K562 (cell line): Measurements from ENCODE around the gene SP100. TPM values are rescaled to one million over a fixed set of nuclear protein-coding genes. Genes with fewer than 3 reads are reported as not detected.

Experiments
- ATAC-seq: fragments of 200-7000 bp; cut with Tn5 transposase; 3 replicates; pipeline ENCODE4 v1.9.1; 2020; ENCODE audit warnings: moderate library complexity
- BruUV-seq: library from RNA; stranded (reverse); fragments of 400-500 nt; replicated peaks from 2 replicates; lab custom pipeline; 2021; lab: Mats Ljungman, UMichigan
- CTCF ChIA-PET: fragments of 300-600 bp; formaldehyde crosslinking; extraction: SDS; loops from one replicate; lab custom pipeline; 2021; ENCODE audit warnings: low intra/inter-chr PET ratio; lab: Yijun Ruan, JAX
- POLR2A ChIA-PET: fragments of 300-600, 350-650 bp; sonication (Branson Sonifier 250); formaldehyde crosslinking; extraction: SDS; loops from one replicate; lab custom pipeline; 2021; ENCODE audit warnings: antibody characterized with exemption, inconsistent platforms; lab: Yijun Ruan, JAX
- DNase-seq, 4 experiments: peaks; one replicate each; pipeline versions ENCODE4 v3.0.0 to v3.0.0-alpha.2; 2011 to 2018; ENCODE audit warnings: low spot score in 3 of 4, mixed read lengths in 3 of 4; ENCODE audit errors: extremely low read depth in 1 of 4
- FAIRE-seq: peaks from 2 replicates; lab custom pipeline; 2011; peaks lifted over from hg19 to GRCh38; lab: Jason Lieb, UNC
- H2AFZ ChIP-seq: 2 replicates; pipeline ENCODE4 v1.6.0; 2011; ENCODE audit warnings: low read depth, low read length, control low read depth, inconsistent platforms
- H3K27ac ChIP-seq: fragments of 200-600 bp; 3 replicates; pipeline ENCODE4 v1.8.0; 2011; ENCODE audit warnings: low read depth, mild to moderate bottlenecking, control low read depth, inconsistent platforms, low read length, moderate library complexity, mixed read lengths; ENCODE audit errors: extremely low read depth
- H3K27me3 ChIP-seq, 2 experiments: fragments of 300-600 bp in 1 of 2; 2 replicates in 1 of 2; 3 replicates in 1 of 2; pipeline versions ENCODE4 v1.6.0 to v1.8.0; 2011; ENCODE audit warnings: inconsistent platforms in 2 of 2, low read length in 2 of 2, mild to moderate bottlenecking in 1 of 2, mixed read lengths in 1 of 2, moderate library complexity in 1 of 2; ENCODE audit not compliant: control insufficient read depth in 2 of 2, insufficient read depth in 2 of 2
- H3K36me3 ChIP-seq: fragments of 300-600 bp; 3 replicates; pipeline ENCODE4 v1.8.0; 2011; ENCODE audit warnings: mild to moderate bottlenecking, low read length, inconsistent platforms; ENCODE audit not compliant: control insufficient read depth, insufficient read depth
- H3K4me1 ChIP-seq, 2 experiments: fragments of 200-600 bp in 1 of 2; replicated peaks in 1 of 2; 2 replicates in 1 of 2; 3 replicates in 1 of 2; pipeline versions ENCODE4 v1.5.1 to v1.8.0; 2011; ENCODE audit warnings: inconsistent platforms in 2 of 2, low read length in 2 of 2, mild to moderate bottlenecking in 1 of 2, mixed read lengths in 1 of 2, moderate library complexity in 1 of 2; ENCODE audit not compliant: control insufficient read depth in 2 of 2, insufficient read depth in 2 of 2
- H3K4me2 ChIP-seq: 2 replicates; pipeline ENCODE4 v1.6.1; 2011; ENCODE audit warnings: low read length, control low read depth, inconsistent platforms, mixed read lengths; ENCODE audit not compliant: insufficient read depth
- H3K4me3 ChIP-seq: fragments of 200-600 bp; sonication (generic), shearing (Covaris generic); 2 replicates; pipeline ENCODE4 v1.5.1; 2016; ENCODE audit warnings: control low read depth, inconsistent platforms
- H3K79me2 ChIP-seq: fragments of 200-600 bp; 3 replicates; pipeline ENCODE4 v1.8.0; 2011; ENCODE audit warnings: low read length, inconsistent platforms; ENCODE audit not compliant: control insufficient read depth, insufficient read depth
- H3K9ac ChIP-seq, 2 experiments: 2 replicates each; pipeline versions ENCODE4 v1.6.0 to v1.6.1; 2011; ENCODE audit warnings: low read depth in 2 of 2, low read length in 2 of 2, control low read depth in 1 of 2, inconsistent platforms in 1 of 2, mild to moderate bottlenecking in 1 of 2, mixed read lengths in 1 of 2; ENCODE audit not compliant: insufficient read depth in 1 of 2
- H3K9me1 ChIP-seq: one replicate; pipeline ENCODE4 v1.6.0; 2011; ENCODE audit warnings: inconsistent platforms, mild to moderate bottlenecking, low read length, moderate library complexity; ENCODE audit not compliant: control insufficient read depth, insufficient read depth
- H3K9me3 ChIP-seq: replicated peaks from 2 replicates; pipeline ENCODE4 v1.5.1; 2011; ENCODE audit warnings: low read depth, low read length, inconsistent platforms; ENCODE audit not compliant: control insufficient read depth, insufficient read depth
- H4K20me1 ChIP-seq: replicated peaks from 2 replicates; pipeline ENCODE4 v1.6.1; 2011; ENCODE audit warnings: low read length, inconsistent platforms, mixed read lengths; ENCODE audit not compliant: control insufficient read depth, insufficient read depth
- MCM2 ChIP-seq: fragments of 450-650 bp; IDR thresholded peaks from 2 replicates; pipeline ENCODE4 v1.6.1; 2017; ENCODE audit warnings: low read depth, mild to moderate bottlenecking
- MTA2 ChIP-seq: fragments of 450-650 bp; IDR thresholded peaks from 2 replicates; pipeline ENCODE4 v1.6.1; 2016; ENCODE audit warnings: low read depth
- PRPF4 ChIP-seq: fragments of 200-400 bp; formaldehyde crosslinking; IDR thresholded peaks from one replicate; pipeline ENCODE4 v1.6.1; 2017; ENCODE audit warnings: low read length, low read depth, mild to moderate bottlenecking; ENCODE audit not compliant: insufficient read depth, poor library complexity, severe bottlenecking
- RAD51 ChIP-seq: fragments of 450-650 bp; IDR thresholded peaks from 2 replicates; pipeline ENCODE4 v1.7.1; 2016; ENCODE audit warnings: low read depth, mild to moderate bottlenecking, borderline replicate concordance
- RBM14 ChIP-seq: fragments of 200-400 bp; formaldehyde crosslinking; IDR thresholded peaks from 2 replicates; pipeline ENCODE4 v1.6.1; 2018; ENCODE audit warnings: low read depth, mild to moderate bottlenecking, low read length, moderate library complexity, borderline replicate concordance; ENCODE audit not compliant: insufficient read depth
- SIRT6 ChIP-seq: IDR thresholded peaks from one replicate; pipeline ENCODE4 v1.6.1; 2012; ENCODE audit warnings: low read depth, mild to moderate bottlenecking, control low read depth, inconsistent platforms, low read length, moderate library complexity
- TARDBP ChIP-seq: fragments of 450-650 bp; IDR thresholded peaks from 2 replicates; pipeline ENCODE4 v1.6.1; 2016
- ZBTB17 ChIP-seq: fragments of 450-650 bp; formaldehyde crosslinking; IDR thresholded peaks from 2 replicates; pipeline ENCODE4 v1.4.0; 2020; ENCODE audit warnings: mild to moderate bottlenecking
- ZC3H11A ChIP-seq: IDR thresholded peaks from 2 replicates; pipeline ENCODE4 v1.6.1; 2012; ENCODE audit warnings: low read depth, low read length, improper control_type of control experiment
- ZNF583 ChIP-seq: fragments of 250-450 bp; sonication (Bioruptor Pico); IDR thresholded peaks from 2 replicates; pipeline ENCODE4 v1.4.0; 2020
- ZNF707 ChIP-seq: fragments of 250-450 bp; sonication (Bioruptor Pico); conservative IDR thresholded peaks from 2 replicates; pipeline ENCODE4 v1.8.0; 2022; ENCODE audit warnings: inconsistent platforms, mild to moderate bottlenecking, moderate library complexity
- WGBS: fragments of 100-300 bp; shearing (Covaris generic); methylation state at CpG from one replicate; pipeline ENCODE4 v1.1.6; 2016; ENCODE audit warnings: low coverage, mixed read lengths; ENCODE audit not compliant: insufficient coverage; ENCODE audit errors: missing lambda C conversion rate; 5-methylcytosine and 5-hydroxymethylcytosine counted together
- in situ Hi-C: fragments of 300-500 bp; cut with MboI; formaldehyde crosslinking; loops from 4 replicates; pipeline ENCODE4 v1.15.0; 2018; ENCODE audit warnings: inconsistent platforms, mixed read lengths
- intact Hi-C: fragments of 100-400 bp; cut with micrococcal nuclease; formaldehyde crosslinking; loops from 2 replicates; pipeline ENCODE4 v1.14.2; 2022
- polyA plus RNA-seq, 8 experiments: library from polyadenylated mRNA; depleted of rRNA in 4 of 8; stranded (reverse) in 5 of 8; unstranded in 3 of 8; fragments of >200 nt; fragmentation: Nextera tagmentation in 2 of 8; fragmentation: Illumina TruSeq in 1 of 8; extraction: Ambion mirVana in 2 of 8; extraction: Trizol in 1 of 8; gene quantifications; 2 replicates each; pipeline versions ENCODE4 v1.2.1 to v1.2.3, GENCODE V29; 2011 to 2014; ENCODE audit warnings: inconsistent platforms in 1 of 8, missing spikeins in 1 of 8
- total RNA-seq, 7 experiments: library from RNA; depleted of rRNA in 6 of 7; stranded (reverse); fragments of >200 nt in 6 of 7; fragmentation: Illumina TruSeq in 2 of 7; extraction: Trizol in 2 of 7; gene quantifications; 2 replicates each; pipeline versions ENCODE4 v1.2.1 to v1.2.3, GENCODE V29; 2011 to 2021; ENCODE audit warnings: low replicate concordance in 1 of 7
- TF ChIP-seq, protein P1 (sequence below): fragments of 250-450 bp; sonication (Bioruptor Pico); IDR thresholded peaks from 2 replicates; pipeline ENCODE4 v1.5.1; 2021; ENCODE audit warnings: mild to moderate bottlenecking
- TF ChIP-seq, protein P2 (sequence below): IDR thresholded peaks from 3 replicates; pipeline ENCODE4 v1.6.1; 2011; ENCODE audit warnings: borderline replicate concordance, mild to moderate bottlenecking; ENCODE audit not compliant: insufficient read length, insufficient read depth

SP100 gene
- total and polyA plus RNA-seq, 9 of the 15 experiments (the other 6 are each of a cell fraction or from before 2014, with no cell fraction given): 19.2 to 39.2 (median 34.6) TPM

DNA sequence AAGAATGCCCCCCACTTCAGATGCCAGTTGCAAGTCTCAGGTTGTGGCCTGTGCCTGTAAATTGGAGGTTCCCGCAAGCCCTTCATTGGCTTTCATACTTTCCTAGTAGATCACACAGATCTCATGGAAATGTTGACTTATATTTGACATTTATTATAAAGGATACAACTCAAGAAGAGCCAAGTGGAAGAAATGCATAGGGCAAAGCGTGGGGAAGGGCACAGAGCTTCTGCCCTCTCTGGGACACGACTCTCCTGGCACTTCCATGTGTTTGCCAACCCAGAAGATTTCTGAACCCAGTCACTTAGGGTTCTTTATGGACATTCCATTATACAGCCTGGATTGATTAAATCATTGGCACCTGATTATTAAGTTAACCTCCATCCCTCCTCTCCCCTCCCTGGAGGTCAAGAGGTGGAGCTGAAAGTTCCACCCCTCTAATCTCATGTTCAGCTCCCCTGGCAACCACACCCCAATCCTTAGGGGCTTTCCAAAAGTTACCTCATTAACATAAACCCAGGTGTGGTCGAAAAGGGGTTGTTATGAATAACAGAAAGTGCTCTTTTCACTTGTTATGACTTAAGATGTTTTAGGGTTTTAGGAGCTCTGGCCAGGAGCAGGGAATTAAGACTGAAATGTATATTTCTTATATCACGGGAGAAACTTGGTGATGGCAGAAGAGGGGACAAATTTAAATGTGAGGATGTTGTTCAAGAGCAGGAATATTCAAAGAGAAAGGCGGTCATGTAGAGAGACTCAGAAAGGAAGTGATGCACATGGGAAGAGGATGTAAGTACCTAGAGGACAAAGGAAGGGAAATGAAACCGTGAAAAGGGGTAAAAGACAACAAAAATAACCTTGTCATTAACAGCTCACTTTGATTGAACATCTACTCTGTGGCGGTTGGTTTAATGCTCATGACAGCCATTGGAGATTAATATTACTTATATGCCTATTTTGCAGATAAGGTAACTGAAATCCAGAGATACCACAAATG is 31.8 kb downstream of the SP100 start:
- Histone ChIP-seq H3K9ac (no peak overlapping the region), H3K27ac (no peak overlapping the region), H3K79me2 (no peaks in the 10 kb centered on the region), H2AFZ (no peak overlapping the region), H3K27me3 (no peaks in the 10 kb centered on the region), H3K4me3 (no peak overlapping the region), H4K20me1 (no peaks in the 10 kb centered on the region), H3K4me1 (no peaks in the 10 kb centered on the region), H3K9me1 (no peaks in the 10 kb centered on the region), H3K4me2 (no peak overlapping the region), H3K36me3 (peaks cover 31% of the 10 kb centered on the region), H3K9me3 (no peaks in the 10 kb centered on the region)
- intact Hi-C loops (no loop called here), in situ Hi-C loops (no loop called here)
- TF ChIP-seq ZNF583 (no peak), ZC3H11A (no peak), MCM2 (no peak), ZBTB17 (CRISPR knock-in tag) (no peak), SIRT6 (no peak), TARDBP (no peak), RAD51 (no peak), RBM14 (no peak), MTA2 (no peak), PRPF4 (no peak), ZNF707 (CRISPR knock-in tag) (no peak)
- TF ChIP-seq, protein P1, sequence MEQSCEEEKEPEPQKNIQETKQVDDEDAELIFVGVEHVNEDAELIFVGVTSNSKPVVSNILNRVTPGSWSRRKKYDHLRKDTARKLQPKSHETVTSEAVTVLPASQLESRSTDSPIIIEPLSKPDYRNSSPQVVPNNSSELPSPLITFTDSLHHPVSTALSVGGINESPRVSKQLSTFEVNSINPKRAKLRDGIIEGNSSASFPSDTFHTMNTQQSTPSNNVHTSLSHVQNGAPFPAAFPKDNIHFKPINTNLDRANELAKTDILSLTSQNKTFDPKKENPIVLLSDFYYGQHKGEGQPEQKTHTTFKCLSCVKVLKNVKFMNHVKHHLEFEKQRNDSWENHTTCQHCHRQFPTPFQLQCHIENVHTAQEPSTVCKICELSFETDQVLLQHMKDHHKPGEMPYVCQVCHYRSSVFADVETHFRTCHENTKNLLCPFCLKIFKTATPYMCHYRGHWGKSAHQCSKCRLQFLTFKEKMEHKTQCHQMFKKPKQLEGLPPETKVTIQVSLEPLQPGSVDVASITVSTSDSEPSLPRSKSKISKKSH (CRISPR knock-in tag): no peak
- TF ChIP-seq, protein P2, sequence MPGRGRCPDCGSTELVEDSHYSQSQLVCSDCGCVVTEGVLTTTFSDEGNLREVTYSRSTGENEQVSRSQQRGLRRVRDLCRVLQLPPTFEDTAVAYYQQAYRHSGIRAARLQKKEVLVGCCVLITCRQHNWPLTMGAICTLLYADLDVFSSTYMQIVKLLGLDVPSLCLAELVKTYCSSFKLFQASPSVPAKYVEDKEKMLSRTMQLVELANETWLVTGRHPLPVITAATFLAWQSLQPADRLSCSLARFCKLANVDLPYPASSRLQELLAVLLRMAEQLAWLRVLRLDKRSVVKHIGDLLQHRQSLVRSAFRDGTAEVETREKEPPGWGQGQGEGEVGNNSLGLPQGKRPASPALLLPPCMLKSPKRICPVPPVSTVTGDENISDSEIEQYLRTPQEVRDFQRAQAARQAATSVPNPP: no peak
- no peak for DNase-seq
- ChIA-PET POLR2A (no interaction called here), CTCF (no interaction called here)
- 85% methylated on average over 8 of the region's 8 CpGs for WGBS
- no peak for ATAC-seq
- no peak for FAIRE-seq
- no TSS peak for BruUV-seq
